ENCODE results near the gene ZYG11B. TPM values are rescaled to one million over a fixed set of nuclear protein-coding genes. Genes with fewer than 3 reads are reported as not detected.
"Not testable (repeated sequence)": the region's sequence is repeated elsewhere in the genome, so short reads cannot be mapped to it uniquely, and the experiment has no call there.

Gene ZYG11B
- total RNA-seq, 1 donor from 2014 or later, result 39.5 TPM

DNA sequence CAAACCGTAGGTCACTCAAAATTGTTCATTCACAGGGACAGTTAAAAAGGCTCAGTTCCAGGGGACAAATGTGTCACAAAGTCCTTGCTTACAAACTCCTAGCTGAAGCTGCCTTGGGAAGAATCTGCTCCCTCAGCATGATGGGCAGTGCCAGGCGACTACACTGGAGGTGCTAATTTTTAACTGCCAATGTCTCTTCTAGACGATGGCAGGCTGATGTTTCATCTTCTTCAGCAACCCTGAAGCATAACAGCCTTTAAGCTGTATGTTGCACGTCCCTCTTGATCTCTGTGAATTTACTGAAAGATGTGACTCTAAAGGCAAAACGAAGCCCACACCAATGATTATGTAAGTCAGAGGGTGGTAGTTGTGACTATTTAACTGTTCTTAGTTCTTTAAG is 39.4 kb upstream of the ZYG11B start:
- H3K9me3 ChIP-seq (ENCODE audit: low read depth), result no peaks in the 10 kb centered on the region

DNA sequence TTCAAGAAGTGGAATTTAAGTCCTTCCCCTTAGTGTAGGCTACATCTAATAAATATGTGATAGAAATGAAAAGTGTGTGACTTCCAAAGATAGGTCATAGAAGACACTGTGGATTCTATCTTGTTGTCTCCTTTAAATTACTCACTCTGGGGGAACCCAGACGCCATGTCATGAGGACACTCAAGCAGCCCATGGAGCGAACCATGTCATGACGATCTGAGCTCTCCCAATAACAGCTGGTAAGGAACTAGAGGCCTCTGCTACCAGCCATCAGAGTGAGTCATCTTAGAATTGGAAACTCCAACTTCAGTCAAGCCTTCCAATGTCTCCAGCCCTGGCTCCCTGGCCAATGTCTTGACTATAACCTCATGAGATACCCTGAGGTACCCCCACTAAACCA is 34.4 kb upstream of the ZYG11B start:
- Histone ChIP-seq H3K9me3 (ENCODE audit: low read depth) (no peaks in the 10 kb centered on the region), H3K9ac (no peak overlapping the region), H3K36me3 (no peaks in the 10 kb centered on the region), H3K27me3 (no peaks in the 10 kb centered on the region), H3K27ac (no peak overlapping the region), H3K4me3 (no peak overlapping the region), H2AFZ (replicated peaks) (no peak overlapping the region), H3K4me2 (no peak overlapping the region), H3K79me2 (ENCODE audit: low read depth) (peaks cover 43% of the 10 kb centered on the region), H3F3A (ENCODE audit: low read depth) (peaks cover 17% of the 10 kb centered on the region), H4K20me1 (ENCODE audit: low read depth) (peaks cover 5% of the 10 kb centered on the region), H3K4me1 (no peaks in the 10 kb centered on the region)
- peaks cover 2% of the 10 kb centered on the region for H3K27me3 Mint-ChIP-seq (ENCODE audit: insufficient read depth, low read depth)
- peaks cover 23% of the 10 kb centered on the region for H3K36me3 Mint-ChIP-seq
- peaks cover 2% of the 10 kb centered on the region for H3K9me3 Mint-ChIP-seq
- H3K4me3 Mint-ChIP-seq, result no peak overlapping the region
- no peak for DNase-seq (ENCODE audit: low spot score)
- no peaks in the 10 kb centered on the region for H3K4me1 Mint-ChIP-seq
- TF ChIP-seq EZH2 (IDR thresholded peaks at IDR 0.05) (no peak), CTCF (IDR thresholded peaks at IDR 0.05) (no peak), EZH2phosphoT487 (IDR thresholded peaks at IDR 0.05) (no peak)
- no peak overlapping the region for H3K27ac Mint-ChIP-seq

More for the DNA sequence above, 39.4 kb upstream of the ZYG11B start:
- Histone ChIP-seq H2AFZ (replicated peaks) (no peak overlapping the region), H3K4me1 (no peaks in the 10 kb centered on the region), H4K20me1 (ENCODE audit: low read depth) (peaks cover 5% of the 10 kb centered on the region), H3K9ac (no peak overlapping the region), H3K36me3 (no peaks in the 10 kb centered on the region), H3K27me3 (no peaks in the 10 kb centered on the region), H3K4me3 (no peak overlapping the region), H3K27ac (no peak overlapping the region), H3K4me2 (no peak overlapping the region), H3K79me2 (ENCODE audit: low read depth) (no peaks in the 10 kb centered on the region), H3F3A (ENCODE audit: low read depth) (peaks cover 21% of the 10 kb centered on the region)
- Mint-ChIP-seq H3K27ac (no peak overlapping the region), H3K4me3 (no peak overlapping the region), H3K27me3 (ENCODE audit: insufficient read depth, low read depth) (peaks cover 4% of the 10 kb centered on the region), H3K4me1 (peaks cover 3% of the 10 kb centered on the region), H3K9me3 (no peaks in the 10 kb centered on the region), H3K36me3 (peaks cover 12% of the 10 kb centered on the region)
- DNase-seq (ENCODE audit: low spot score), result no peak
- no peak for TF ChIP-seq EZH2phosphoT487 (IDR thresholded peaks at IDR 0.05)
- TF ChIP-seq EZH2 (IDR thresholded peaks at IDR 0.05), result no peak
- no peak for TF ChIP-seq CTCF (IDR thresholded peaks at IDR 0.05)

GRCh38 chr1:52692697-52693096 is 33.6 kb upstream of the ZYG11B start:
- no peak overlapping the region for H3K27ac Mint-ChIP-seq
- peaks cover 5% of the 10 kb centered on the region for H4K20me1 ChIP-seq (ENCODE audit: low read depth)
- H2AFZ ChIP-seq (replicated peaks), result no peak overlapping the region
- peaks cover 52% of the 10 kb centered on the region for H3K79me2 ChIP-seq (ENCODE audit: low read depth)
- no peak overlapping the region for H3K9ac ChIP-seq
- no peak overlapping the region for H3K4me3 ChIP-seq
- TF ChIP-seq EZH2phosphoT487 (IDR thresholded peaks at IDR 0.05), result no peak
- no peak overlapping the region for H3K27ac ChIP-seq
- peaks cover 4% of the 10 kb centered on the region for H3K9me3 Mint-ChIP-seq
- no peak overlapping the region for H3K4me2 ChIP-seq
- H3K4me3 Mint-ChIP-seq, result no peak overlapping the region
- peaks cover 11% of the 10 kb centered on the region for H3F3A ChIP-seq (ENCODE audit: low read depth)
- no peak for DNase-seq (ENCODE audit: low spot score)
- peaks cover 23% of the 10 kb centered on the region for H3K36me3 Mint-ChIP-seq
- H3K27me3 ChIP-seq, result no peaks in the 10 kb centered on the region
- no peaks in the 10 kb centered on the region for H3K4me1 ChIP-seq
- peaks cover 2% of the 10 kb centered on the region for H3K27me3 Mint-ChIP-seq (ENCODE audit: insufficient read depth, low read depth)
- H3K9me3 ChIP-seq (ENCODE audit: low read depth), result no peaks in the 10 kb centered on the region
- no peaks in the 10 kb centered on the region for H3K36me3 ChIP-seq
- peaks cover 5% of the 10 kb centered on the region for H3K4me1 Mint-ChIP-seq

DNA sequence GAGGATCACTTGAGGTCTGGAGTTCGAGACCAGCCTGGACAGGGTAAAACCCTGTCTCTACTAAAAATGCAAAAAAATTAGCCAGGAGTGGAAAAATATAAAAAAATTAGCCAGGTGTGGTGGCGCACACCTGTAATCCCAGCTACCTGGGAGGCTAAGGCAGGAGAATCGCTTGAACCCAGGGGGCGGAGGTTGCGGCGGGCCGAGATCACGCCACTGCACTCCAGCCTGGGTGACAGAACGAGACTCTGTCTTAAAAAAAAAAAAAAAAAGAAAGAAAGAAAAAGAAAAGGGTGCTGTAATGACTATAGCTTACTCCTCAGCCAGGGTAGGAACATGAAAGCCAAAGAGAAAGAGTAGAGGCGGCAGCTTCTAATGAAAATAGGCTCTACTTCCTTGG is 32.9 kb upstream of the ZYG11B start:
- H2AFZ ChIP-seq (replicated peaks); H3K4me1 Mint-ChIP-seq: not testable (repeated sequence)

More for the DNA sequence above, 32.9 kb upstream of the ZYG11B start:
- peaks cover 21% of the 10 kb centered on the region for H3K36me3 Mint-ChIP-seq
- Histone ChIP-seq H3F3A (ENCODE audit: low read depth) (peaks cover 11% of the 10 kb centered on the region), H3K79me2 (ENCODE audit: low read depth) (peaks cover 54% of the 10 kb centered on the region)
- H4K20me1 ChIP-seq (ENCODE audit: low read depth); H3K9ac ChIP-seq; H3K4me3 ChIP-seq; H3K4me2 ChIP-seq; H3K36me3 ChIP-seq; H3K27me3 Mint-ChIP-seq (ENCODE audit: insufficient read depth, low read depth); H3K27ac ChIP-seq; DNase-seq (ENCODE audit: low spot score); H3K9me3 Mint-ChIP-seq; H3K4me1 ChIP-seq; H3K27me3 ChIP-seq; H3K27ac Mint-ChIP-seq; H3K9me3 ChIP-seq (ENCODE audit: low read depth); H3K4me3 Mint-ChIP-seq: not testable (repeated sequence)
